ENCODE data around the gene GIMAP7. TPM values are rescaled to one million over a fixed set of nuclear protein-coding genes. Genes with fewer than 3 reads are reported as not detected.
"Not testable (repeated sequence)": the region's sequence is repeated elsewhere in the genome, so short reads cannot be mapped to it uniquely, and the experiment has no call there.

GIMAP7 gene
- 27.3 TPM for total RNA-seq
- long read RNA-seq, transcript GIMAP7-201 (2 exons, 1,256 nt) = major isoform, 22 of 22 reads
- long read RNA-seq, partial matches to known transcripts = 0 of 22 reads
- long read RNA-seq, other reads (novel, unspliced or antisense) = 0 of 22 reads

- no peak for DNase-seq (ENCODE audit: low spot score)
Observed at GRCh38 chr7:150514748-150515222, at the start of gene GIMAP7. GIMAP7 (plus strand) TSS chr7:150514872; CDS start chr7:150519975, 5,103 bp downstream.

DNA sequence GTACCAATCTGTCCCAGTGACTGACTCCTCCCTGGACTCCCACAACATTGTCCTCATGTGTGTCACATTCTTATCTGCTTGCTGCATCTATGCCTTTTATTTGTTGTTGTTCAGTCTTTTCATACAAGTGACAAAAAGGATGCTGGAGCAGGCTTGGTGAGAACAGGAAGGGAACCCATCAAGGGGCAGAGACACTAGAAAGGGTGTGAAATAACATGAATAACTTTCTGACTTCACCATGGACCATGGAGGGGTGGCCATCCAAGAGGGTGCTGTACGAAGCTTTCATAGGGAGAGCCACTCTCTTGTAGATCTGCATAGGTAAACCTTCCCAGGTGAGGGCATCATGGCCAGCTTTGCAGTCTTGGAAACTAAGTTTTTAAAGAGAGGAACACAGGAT, 49.7 kb upstream of the GIMAP7 start:
- no peak for DNase-seq (ENCODE audit: low spot score)

DNA sequence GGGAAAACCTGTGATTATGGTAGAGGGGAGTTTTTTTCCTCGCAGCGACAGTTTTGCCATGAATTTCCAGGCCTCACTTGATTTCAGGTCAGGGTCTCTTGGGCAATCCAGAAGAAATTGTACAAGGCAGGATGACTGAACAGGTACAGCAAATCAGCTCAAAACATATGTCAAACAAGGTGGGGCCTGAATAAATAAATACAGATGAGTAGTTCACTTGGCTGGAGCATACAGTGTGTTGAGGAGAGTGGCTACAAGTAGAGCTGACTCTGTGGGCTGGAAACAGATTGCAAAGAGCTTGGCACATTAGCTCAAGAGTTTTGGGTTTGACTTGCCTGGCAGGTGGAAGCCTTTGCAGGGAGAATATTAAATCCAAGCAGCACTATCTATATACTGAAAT, 49.3 kb upstream of the GIMAP7 start:
- no peak for DNase-seq (ENCODE audit: low spot score)

DNA sequence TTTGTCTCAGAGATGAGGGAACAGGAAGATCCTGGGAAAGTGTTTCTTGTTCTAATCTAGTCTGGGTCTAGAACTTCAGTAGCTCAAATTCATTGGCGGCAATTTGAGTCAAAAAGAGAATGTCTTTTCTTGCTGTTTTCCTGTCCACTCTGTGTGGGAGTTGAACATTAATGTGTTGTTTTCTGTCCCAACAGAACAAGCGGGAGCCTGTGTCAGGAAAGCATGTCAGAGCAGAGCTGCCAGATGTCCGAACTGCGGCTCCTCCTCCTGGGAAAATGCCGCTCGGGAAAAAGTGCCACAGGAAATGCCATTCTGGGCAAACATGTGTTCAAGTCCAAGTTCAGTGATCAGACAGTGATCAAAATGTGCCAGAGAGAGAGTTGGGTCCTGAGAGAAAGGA, 48.2 kb upstream of the GIMAP7 start:
- DNase-seq (ENCODE audit: low spot score) = no peak

DNA sequence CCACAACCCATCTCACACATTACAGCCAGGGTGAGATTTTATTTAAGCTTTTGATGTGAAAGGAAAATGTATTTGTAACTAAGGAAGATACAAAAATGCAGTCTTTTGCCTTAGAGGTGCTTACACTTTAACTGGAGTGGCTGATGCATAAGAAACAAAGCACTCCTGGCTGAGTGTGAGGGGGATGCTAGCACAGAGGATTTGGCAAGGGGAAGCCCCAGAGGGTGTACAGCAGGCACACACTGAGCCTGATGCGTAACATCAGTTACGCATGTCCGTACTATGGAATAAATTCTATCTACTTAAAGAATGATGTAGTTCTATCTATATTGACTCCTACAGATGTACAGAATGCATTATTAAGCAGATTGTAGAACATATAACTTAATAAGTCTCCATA, 46.4 kb upstream of the GIMAP7 start:
- no peak for DNase-seq (ENCODE audit: low spot score)

DNA sequence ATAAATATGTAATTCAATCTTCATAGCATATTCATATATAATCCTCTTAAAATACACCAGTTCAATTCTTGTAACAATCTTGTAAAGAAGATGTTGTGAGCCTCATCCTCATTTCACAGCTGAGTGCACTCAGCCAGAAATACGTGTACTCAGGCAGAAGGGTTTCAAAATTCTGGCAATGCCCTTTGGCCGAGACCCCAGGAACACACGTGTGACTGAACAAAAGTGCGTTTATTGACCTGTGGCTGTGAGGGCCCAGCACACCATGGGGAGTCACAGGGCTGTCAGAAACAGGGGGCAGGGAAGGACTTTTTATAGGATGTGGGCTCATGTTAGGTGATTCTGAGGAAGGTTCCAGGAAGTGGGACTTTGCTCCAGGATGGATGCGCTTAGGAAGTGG, 42.8 kb upstream of the GIMAP7 start:
- no peak for DNase-seq (ENCODE audit: low spot score)

DNA sequence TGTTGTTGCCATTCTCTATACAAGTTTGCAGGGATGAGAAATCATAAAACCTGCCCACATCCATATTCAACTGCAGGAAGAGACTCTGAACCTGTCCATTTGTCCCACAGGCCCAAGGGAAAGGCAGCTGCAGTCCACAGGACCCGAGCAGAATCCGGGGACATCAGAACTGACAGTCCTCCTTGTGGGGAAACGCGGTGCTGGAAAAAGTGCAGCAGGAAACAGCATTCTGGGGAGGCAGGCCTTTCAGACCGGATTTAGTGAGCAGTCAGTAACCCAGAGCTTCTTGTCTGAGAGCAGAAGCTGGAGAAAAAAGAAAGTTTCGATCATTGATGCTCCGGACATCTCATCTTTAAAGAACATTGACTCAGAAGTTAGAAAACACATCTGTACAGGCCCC, 40.8 kb upstream of the GIMAP7 start:
- DNase-seq (ENCODE audit: low spot score) = no peak

GRCh38 chr7:150476285-150476684, 38.4 kb upstream of the GIMAP7 start:
- DNase-seq (ENCODE audit: low spot score) = no peak

- DNase-seq (ENCODE audit: low spot score) = no peak
Observed at GRCh38 chr7:150476819-150477631, 37.6 kb upstream of the GIMAP7 start.

DNA sequence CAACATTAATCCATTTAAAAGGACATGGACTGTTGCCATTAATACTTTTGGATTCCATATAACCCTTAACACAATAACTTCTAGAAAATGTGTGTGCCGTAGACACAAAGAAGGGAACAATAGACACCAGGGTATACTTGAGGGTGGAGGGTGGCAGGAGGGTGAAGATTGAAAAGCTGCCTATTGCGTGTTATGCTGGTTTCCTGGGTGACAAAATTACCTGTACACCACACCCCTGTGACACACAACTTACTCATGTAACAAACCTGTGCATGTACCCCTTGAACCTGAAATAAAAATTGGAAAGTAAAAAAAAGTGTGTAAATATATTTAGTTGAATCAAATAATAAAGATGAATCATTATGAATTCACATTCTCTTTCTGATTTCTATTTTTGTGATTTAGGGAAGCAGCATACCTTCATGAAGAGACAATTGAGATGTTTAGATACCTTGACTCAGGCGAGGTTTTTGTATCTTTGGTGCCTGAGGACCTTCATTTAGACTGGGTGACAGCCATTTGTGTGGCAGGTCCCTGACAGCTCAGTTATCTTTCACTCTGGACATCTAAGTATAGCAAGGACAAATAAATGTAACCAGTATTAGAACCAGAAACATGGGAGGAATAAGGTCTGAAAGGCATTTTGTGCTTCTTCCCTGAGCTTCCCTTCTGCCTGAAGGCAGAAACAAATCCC, 35.5 kb upstream of the GIMAP7 start:
- no peak for DNase-seq (ENCODE audit: low spot score)

GRCh38 chr7:150481186-150481920, 33.3 kb upstream of the GIMAP7 start:
- no peak for DNase-seq (ENCODE audit: low spot score)

GRCh38 chr7:150481922-150482321, 32.8 kb upstream of the GIMAP7 start:
- no peak for DNase-seq (ENCODE audit: low spot score)

DNA sequence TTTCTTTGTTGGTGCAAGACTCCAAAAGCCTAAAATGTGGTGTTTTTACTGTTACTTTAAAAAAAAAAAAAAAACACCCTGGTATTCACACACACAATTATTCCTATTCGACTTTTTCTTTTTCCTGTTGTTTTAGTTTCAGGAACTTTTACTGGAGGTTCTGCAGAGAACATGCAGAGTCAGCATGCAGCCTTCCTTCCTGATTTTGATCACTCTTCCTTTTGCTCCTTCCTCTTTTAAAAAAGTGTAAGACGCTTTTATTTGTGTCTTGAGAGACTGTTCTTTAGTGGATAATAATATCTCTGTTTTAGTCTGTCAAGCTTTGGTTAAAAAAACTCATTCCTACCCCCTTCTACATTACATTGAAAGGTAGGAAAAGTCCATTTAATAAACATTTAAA, 31.2 kb upstream of the GIMAP7 start:
- DNase-seq (ENCODE audit: low spot score) = not testable (repeated sequence)

GRCh38 chr7:150484071-150484470, 30.6 kb upstream of the GIMAP7 start:
- not testable (repeated sequence) for DNase-seq (ENCODE audit: low spot score)

DNA sequence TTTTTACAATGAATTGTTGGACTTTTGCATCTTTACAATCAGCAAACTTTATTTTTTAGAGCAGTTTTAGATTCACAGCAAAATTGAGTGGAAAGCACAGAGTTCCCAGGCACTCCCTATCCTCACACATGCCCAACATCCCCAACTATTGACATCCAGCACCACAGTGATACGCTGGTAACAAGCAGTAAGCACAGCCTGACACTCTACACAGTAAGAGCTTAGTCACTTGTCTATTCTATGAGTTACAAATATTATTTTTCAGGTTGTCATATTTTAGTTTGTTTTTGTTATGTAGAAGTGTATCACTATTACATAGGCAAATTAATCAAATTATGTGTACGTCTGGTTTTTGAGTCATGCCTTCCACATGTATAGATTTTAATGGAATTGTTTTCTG, 27.0 kb upstream of the GIMAP7 start:
- no peak for DNase-seq (ENCODE audit: low spot score)

DNA sequence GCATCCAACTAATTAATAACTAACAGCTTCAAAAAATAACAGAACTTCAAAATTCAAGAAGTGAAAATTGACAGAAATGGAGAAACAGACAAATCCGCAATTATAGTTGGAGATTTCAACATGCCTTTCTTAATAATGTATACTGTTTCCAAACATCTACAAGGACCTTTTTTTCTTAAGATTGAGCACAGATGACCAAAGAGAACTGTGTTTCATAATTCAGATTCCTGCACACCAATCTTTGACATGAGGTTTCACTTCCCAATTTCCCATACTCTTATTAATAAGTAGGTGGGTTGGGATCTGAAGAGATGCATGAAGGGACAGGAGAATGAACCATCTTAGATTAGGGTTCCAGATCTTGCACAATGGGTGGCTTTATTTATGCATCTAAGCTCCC, 24.9 kb upstream of the GIMAP7 start:
- DNase-seq (ENCODE audit: low spot score) = no peak

DNA sequence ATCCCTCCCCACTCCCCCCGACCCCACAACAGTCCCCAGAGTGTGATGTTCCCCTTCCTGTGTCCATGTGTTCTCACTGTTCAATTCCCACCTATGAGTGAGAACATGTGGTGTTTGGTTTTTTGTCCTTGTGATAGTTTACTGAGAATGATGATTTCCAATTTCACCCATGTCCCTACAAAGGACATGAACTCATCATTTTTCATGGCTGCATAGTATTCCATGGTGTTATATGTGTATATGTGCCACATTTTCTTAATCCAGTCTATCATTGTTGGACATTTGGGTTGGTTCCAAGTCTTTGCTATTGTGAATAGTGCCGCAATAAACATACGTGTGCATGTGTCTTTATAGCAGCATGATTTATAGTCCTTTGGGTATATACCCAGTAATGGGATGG, 21.2 kb upstream of the GIMAP7 start:
- not testable (repeated sequence) for DNase-seq (ENCODE audit: low spot score)

GRCh38 chr7:150502519-150502918, 12.2 kb upstream of the GIMAP7 start:
- no peak for DNase-seq (ENCODE audit: low spot score)

GRCh38 chr7:150503155-150503554, 11.5 kb upstream of the GIMAP7 start:
- no peak for DNase-seq (ENCODE audit: low spot score)

DNA sequence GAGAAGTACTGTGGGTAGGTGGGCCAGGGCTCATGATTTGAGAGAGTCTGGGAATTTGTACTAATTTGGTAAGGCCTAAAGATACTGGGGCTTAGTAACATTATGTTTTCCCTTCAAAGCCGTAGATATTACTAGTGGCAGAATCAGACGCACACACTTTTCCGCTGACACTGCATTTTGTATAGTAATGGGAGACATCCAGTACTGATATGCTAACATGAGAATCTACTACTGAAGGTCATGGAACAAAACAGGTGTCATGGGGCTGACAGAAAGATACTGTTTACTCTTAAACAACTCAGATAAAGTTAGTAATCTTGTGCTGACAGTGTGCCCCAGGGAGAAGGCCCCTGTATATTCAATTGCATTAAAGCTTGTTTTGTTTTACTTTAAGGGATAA, 11.1 kb upstream of the GIMAP7 start:
- DNase-seq (ENCODE audit: low spot score) = no peak

GRCh38 chr7:150507947-150508602, 6.6 kb upstream of the GIMAP7 start:
- no peak for DNase-seq (ENCODE audit: low spot score)
